ENCODE data around the gene SPEG.

Gene SPEG

GRCh38 chr2:219422952-219423534 is 11.6 kb upstream of the SPEG start:
- no peak for DNase-seq (ENCODE audit: insufficient read length, low spot score)
- no peak for FAIRE-seq

GRCh38 chr2:219423652-219424377 is 10.8 kb upstream of the SPEG start:
- FAIRE-seq: no peak
- DNase-seq (ENCODE audit: insufficient read length, low spot score): no peak

DNA sequence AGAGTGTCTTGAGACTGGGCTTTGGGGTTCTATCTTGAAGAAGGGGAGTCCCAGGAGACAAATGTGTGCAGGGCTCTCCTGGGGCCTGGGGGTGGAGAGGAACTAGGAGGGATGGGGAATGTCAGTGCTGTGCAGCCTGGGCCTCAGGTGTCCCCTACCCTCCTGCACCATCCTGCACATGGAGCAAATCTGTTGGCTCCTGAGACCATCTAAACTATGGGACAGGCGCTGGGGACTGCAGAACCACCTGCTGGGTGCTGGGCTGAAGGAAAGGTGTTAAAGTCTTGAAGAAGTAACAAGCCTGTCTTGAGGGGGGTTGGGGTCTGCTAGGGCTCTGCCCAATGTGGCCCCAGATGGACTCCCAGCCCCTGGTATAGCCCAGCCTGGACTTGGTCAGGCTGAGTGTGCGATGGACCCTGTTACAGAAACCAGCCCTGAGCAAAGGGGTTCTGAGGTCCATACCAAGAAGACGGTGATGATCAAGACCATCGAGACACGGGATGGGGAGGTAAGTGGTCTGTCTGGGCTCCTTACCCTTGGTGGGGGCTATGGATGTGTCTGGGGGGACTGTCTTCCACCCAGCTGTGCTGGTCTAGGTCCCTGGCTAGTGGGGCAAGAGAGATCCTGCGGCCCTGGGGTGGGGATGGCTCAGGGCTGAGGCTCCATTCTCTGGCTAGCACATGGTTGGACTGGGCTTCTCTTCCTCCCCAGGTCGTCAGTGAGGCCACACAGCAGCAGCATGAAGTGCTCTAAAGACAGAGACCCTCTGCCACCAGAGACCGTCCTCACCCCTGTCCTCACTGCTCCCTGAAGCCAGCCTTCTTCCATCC is 9.2 kb upstream of the SPEG start:
- DNase-seq (ENCODE audit: insufficient read length, low spot score): no peak
- no peak for FAIRE-seq

GRCh38 chr2:219426068-219426443 is 8.6 kb upstream of the SPEG start:
- DNase-seq (ENCODE audit: insufficient read length, low spot score) (no peak), FAIRE-seq (no peak)

DNA sequence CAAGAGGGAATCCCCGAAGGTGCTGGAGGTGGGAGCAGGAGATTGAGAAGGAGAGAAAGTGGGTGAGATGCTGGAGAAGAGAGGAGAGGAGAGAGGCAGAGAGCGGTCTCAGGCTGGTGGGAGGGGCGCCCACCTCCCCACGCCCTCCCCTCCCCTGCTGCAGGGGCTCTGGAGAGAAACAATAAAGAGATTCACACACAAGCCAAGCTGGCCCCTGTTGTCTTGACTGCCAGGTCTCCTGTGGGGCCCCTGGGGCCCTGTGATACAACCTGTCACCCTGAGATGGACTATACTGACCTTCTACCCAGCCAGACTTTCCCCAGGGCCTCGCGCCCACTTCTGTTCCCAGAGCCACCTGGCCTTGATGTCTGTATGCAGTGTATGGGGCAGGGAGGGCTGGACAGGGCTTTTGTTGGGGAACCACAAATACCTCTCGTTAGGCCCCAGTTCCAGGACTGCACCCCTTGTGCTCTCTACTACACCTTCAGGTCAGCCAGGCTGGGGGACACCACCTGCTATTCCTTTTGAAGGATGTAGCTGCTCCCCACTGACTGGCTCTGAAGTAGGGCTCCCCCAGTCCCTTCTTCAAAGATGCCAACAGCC is 8.0 kb upstream of the SPEG start:
- FAIRE-seq (no peak), DNase-seq (ENCODE audit: insufficient read length, low spot score) (no peak)

DNA sequence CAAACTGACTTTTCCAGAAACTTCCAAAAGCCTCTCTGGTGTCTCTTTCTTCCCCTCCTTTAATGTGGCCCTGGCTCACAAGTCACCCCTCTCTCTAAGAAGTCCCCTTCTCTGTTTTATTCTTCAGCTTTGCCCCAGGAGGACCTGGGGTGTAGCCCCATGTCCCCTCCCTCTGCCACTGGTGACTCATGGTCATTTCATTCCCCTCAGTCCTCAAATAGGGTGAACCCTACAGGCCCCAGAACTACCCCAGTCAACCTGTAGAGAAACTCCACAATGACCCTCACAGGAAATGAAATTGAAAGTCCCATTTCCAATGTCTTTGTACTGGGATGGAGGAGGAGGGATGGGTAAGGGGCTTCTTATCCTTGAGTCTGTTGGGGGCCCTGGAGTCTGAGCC is 6.2 kb upstream of the SPEG start:
- no peak for DNase-seq (ENCODE audit: insufficient read length, low spot score)
- no peak for FAIRE-seq

DNA sequence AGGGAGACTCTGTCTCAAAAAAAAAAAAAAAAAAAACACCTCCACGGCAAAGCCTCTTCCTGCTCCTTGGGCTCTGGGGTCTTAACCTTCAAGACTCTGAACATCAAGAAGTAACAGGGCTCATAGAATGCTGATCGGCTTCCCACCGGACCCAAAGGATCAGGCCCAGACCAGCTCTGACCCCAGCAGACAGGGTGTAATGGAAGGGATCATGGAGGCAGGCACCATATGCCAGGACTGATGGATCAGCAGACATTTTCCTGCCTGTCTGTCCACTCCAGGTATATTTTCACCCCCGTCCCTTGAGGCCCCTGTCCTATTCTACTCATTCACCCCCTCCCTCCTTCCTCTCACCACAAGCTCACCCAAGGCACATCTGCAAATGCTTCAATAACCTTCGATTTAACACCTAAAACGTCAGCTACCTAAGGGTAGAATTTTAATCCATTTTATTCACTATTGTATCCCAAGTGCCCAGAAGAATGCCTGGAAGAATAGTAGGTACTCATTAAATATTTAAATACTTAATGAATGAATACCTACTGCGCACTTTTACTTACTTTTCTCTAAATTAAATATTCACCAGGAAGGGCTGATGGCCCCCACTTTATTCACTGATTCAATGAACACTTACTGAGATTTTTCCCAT is 4.6 kb upstream of the SPEG start:
- DNase-seq (ENCODE audit: insufficient read length, low spot score): no peak
- no peak for FAIRE-seq

- FAIRE-seq (no peak), DNase-seq (ENCODE audit: insufficient read length, low spot score) (no peak)
These were observed 3.7 kb upstream of the SPEG start for GRCh38 chr2:219430633-219431615.

DNA sequence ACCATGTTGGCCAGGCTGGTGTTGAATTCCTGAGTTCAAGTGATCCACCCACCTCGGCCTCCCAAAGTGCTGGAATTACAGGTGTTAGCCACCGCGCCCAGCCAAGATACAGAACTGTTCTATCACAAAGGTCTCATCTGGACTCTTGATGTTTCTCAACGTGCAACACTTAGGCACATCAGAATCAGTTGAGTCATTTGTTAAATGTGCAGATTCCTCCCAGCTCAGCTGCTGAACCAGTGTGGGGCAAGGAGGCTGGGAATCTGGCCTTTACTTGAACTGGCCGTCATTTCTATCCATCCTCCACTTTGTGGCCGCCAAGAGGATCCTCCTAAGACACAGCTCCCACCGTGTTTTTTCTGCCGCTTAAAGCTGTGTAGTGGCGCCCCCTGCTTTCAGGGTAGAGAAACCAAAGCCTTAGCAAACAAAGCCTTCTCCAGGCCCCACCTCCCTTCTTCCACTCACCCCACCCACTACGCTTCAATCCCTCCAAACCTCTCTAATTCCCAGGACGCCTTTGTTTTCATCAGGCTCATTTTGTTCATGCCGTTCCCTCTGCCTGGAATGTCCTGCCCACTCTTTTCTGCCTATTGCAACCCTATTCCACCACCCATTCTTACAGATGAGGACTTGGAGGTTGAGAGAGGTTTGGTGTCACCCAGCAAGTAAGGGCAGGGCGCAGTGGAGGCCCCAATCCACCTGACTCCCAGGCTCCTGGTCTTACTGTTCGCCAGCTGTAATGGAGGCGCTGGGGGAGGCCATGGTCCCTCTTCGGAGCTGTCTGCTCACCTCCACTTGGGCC is 776 bp upstream of the SPEG start:
- FAIRE-seq: no peak
- no peak for DNase-seq (ENCODE audit: insufficient read length, low spot score)

- FAIRE-seq: no peak
These were observed 250 bp upstream of the SPEG start for GRCh38 chr2:219434468-219434717.

GRCh38 chr2:219435701-219436100 is 1.1 kb downstream of the SPEG start:
- FAIRE-seq (no peak), DNase-seq (ENCODE audit: insufficient read length, low spot score) (no peak)

More at GRCh38 chr2:219434468-219434717, 250 bp upstream of the SPEG start:
- DNase-seq (ENCODE audit: insufficient read length, low spot score): no peak

GRCh38 chr2:219436491-219436890 is 1.8 kb downstream of the SPEG start:
- FAIRE-seq (no peak), DNase-seq (ENCODE audit: insufficient read length, low spot score) (no peak)

- FAIRE-seq (no peak), DNase-seq (ENCODE audit: insufficient read length, low spot score) (no peak)
These were observed 2.5 kb downstream of the SPEG start for GRCh38 chr2:219437141-219437540.

GRCh38 chr2:219437690-219438206 is 3.1 kb downstream of the SPEG start:
- DNase-seq (ENCODE audit: insufficient read length, low spot score): no peak
- no peak for FAIRE-seq

DNA sequence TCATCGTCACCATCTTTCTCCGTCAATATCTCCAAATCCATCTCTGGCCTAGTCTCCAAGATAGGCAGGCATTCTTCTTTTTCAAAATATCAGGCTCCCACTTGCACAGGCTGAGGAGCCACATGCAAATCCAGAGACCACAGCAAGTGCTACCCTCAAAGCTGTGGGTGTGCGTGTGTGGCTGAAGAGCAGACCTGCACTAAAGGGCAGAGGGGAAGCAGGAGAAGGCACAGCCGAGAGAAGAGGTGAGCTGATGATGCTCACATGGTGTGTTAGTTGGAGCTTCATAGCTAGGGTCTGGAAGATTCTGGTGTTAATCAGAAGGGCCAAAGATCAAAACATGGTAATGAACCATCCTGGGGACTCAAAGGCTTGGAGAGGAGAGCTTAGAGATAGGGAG is 3.8 kb downstream of the SPEG start:
- no peak for FAIRE-seq
- no peak for DNase-seq (ENCODE audit: insufficient read length, low spot score)

GRCh38 chr2:219439506-219439905 is 4.9 kb downstream of the SPEG start:
- DNase-seq (ENCODE audit: insufficient read length, low spot score) (no peak), FAIRE-seq (no peak)

DNA sequence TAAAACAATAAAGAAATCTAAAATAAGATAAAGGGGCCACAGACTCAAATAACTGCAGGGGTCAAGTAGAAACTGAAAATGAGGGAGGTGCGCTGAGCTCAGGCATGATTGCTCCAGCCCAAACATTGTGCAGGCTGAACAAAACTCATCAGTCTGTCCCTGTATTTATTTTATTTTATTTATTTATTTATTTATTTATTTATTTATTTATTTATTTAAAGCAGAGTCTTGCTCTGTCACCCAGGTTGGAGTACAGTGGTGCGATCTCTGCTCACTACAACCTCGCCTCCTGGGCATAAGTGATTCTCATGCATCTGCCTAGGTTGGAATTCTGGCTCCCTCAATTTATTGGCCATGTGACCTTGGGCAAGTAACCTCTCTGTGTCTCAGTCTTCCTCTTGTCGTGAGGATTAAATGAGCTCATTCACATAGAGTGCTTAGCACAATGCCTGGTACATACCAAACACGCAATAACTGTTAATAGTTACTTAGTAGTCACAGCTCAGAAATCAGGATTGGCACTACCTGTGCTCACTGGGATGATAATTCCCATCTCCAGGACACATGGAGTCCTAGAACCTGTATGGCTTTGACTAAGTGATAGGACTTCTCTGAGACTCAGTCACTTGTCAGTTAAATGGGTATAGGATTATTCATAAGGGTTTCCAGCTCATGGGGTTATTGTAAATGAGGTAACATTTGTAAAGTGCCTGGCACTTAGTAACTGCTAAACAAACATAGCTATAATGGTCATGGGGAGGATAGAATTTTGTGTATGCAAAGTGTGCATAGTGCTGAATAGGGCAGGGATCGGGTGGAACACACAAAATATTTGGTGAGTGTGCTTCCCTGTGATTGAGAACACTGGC is 6.0 kb downstream of the SPEG start:
- DNase-seq (ENCODE audit: insufficient read length, low spot score): no peak
- peak; percentile 4 for FAIRE-seq
